Transverse colon (tissue), 4 donors: ENCODE data around the gene GTF2H3. TPM values are rescaled to one million over a fixed set of nuclear protein-coding genes. Genes with fewer than 3 reads are reported as not detected.

Experiments
- DNase-seq: peaks from one replicate; pipeline ENCODE4 v3.0.0-alpha.2; 2019
- H3K27ac ChIP-seq, 4 donors: fragments of 200-600 bp; sonication (generic); 2 replicates each; pipeline ENCODE4 v1.5.1; 2016 to 2018; ENCODE audit warnings: inconsistent platforms in 4 of 4
- H3K27me3 ChIP-seq: fragments of 200-600 bp; sonication (generic); 2 replicates; pipeline ENCODE4 v1.5.1; 2017; ENCODE audit warnings: inconsistent platforms
- H3K36me3 ChIP-seq, 4 donors: fragments of 200-600 bp; sonication (generic); 2 replicates each; pipeline ENCODE4 v1.5.1; 2017 to 2019; ENCODE audit warnings: inconsistent platforms in 4 of 4
- H3K4me1 ChIP-seq, 4 donors: fragments of 200-600 bp; sonication (generic); 2 replicates each; pipeline ENCODE4 v1.5.1; 2017 to 2020; ENCODE audit warnings: inconsistent platforms in 4 of 4
- H3K4me3 ChIP-seq, 4 donors: fragments of 200-600 bp; sonication (generic); 1 replicate in 1 of 4; 2 replicates in 3 of 4; pipeline versions ENCODE4 v1.5.1 to v1.6.1; 2017 to 2019; ENCODE audit warnings: inconsistent platforms in 4 of 4
- H3K9me3 ChIP-seq, 2 donors: fragments of 200-600 bp; sonication (generic); 2 replicates each; pipeline ENCODE4 v1.5.1; 2017 to 2019; ENCODE audit warnings: inconsistent platforms in 2 of 2
- EP300 ChIP-seq: sonication (generic); formaldehyde crosslinking; IDR thresholded peaks from one replicate; pipeline ENCODE4 v1.6.1; 2017; ENCODE audit warnings: antibody characterized with exemption, low read depth
- POLR2A ChIP-seq: fragments of 450-650 bp; IDR thresholded peaks from one replicate; pipeline ENCODE4 v1.6.1; 2016; ENCODE audit warnings: antibody characterized with exemption, mild to moderate bottlenecking, moderate library complexity
- POLR2AphosphoS5 ChIP-seq, 3 donors: sonication (generic); formaldehyde crosslinking; IDR thresholded peaks; one replicate each; pipeline ENCODE4 v1.6.1; 2016; ENCODE audit warnings: antibody characterized with exemption in 3 of 3
- WGBS, 2 donors: methylation state at CpG; one replicate each; pipeline ENCODE4 v1.1.5; 2018; ENCODE audit warnings: low coverage in 1 of 2; 5-methylcytosine and 5-hydroxymethylcytosine counted together
- in situ Hi-C, 4 donors: fragments of 200-750 bp; cut with MboI; loops; one replicate each; pipeline versions ENCODE4 v1.15.0 to v1.15.1; 2017; ENCODE audit warnings: low sequenced_read_pairs in 3 of 4, low pct_ligation_motif_present in 1 of 4, low pct_unique_long_range_greater_than_20kb in 1 of 4
- intact Hi-C: fragments of 100-400 bp; cut with DNase I; formaldehyde crosslinking; loops from one replicate; pipeline ENCODE4 v1.15.1; 2023; ENCODE audit warnings: low total_unique reads
- total RNA-seq, 4 donors: library from RNA; depleted of rRNA; stranded (reverse); fragments of >200 nt; gene quantifications; one replicate each; pipeline ENCODE4 v1.1.0, GENCODE V29; 2016
- TF ChIP-seq, protein P1 (sequence below), 5 experiments: fragments of 200-600 bp in 3 of 5; fragments of 450-650 bp in 2 of 5; sonication (generic) in 3 of 5; IDR thresholded peaks; 1 replicate in 2 of 5; 2 replicates in 3 of 5; pipeline ENCODE4 v1.5.1; 2016 to 2017; ENCODE audit warnings: antibody characterized with exemption in 5 of 5, inconsistent platforms in 3 of 5, mild to moderate bottlenecking in 2 of 5, moderate library complexity in 1 of 5

The GTF2H3 gene
- total RNA-seq, 4 donors from 2014 or later = 2.6 to 14.3 (median 11.6) TPM

DNA sequence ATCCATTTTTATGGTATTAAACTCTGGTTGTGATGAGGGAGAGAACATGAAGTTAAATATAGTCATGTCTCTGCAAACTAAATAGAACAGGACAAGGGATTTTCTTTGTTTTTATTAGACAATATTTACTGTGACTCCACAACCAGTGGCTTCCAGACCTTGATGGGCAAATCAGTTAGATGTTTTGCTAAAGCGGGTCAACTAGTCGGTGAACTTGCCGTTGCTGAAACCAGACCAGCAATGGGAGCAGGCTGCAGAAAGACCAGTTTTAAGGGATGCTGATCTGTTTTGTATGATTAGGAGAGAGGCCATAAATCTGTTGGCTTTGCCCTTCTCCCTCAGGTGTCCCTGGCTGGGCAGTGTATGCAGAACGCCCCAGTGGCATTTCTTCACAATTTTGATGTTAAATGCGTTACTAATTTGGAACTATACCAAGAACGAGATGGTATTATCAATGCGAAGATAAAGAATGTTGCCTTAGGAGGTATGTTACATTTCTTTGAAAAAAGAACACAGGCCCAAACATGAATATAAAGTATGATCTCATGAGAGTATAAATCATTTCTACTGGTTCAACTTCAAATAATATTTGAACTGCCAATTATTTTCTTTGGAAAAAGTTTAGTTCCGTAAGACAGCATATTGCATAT is 56.7 kb downstream of the GTF2H3 start:
- WGBS, 2 donors = 94 to 96% methylated on average over 5 to 8 of the region's 8 CpGs
- in situ Hi-C loops (no loop called here), intact Hi-C loops (no loop called here)
- Histone ChIP-seq H3K36me3 (peaks cover 0 to 3% (median 0%) of the 10 kb centered on the region in 4 donors), H3K4me3 (no peak overlapping the region), H3K9me3 (no peaks in the 10 kb centered on the region), H3K27me3 (no peaks in the 10 kb centered on the region), H3K27ac (no peak overlapping the region), H3K4me1 (no peaks in the 10 kb centered on the region)
- DNase-seq = no peak
- TF ChIP-seq POLR2A (no peak), EP300 (no peak), POLR2AphosphoS5 (IDR thresholded peaks at IDR 0.05) (no peak)
- TF ChIP-seq, protein P1, sequence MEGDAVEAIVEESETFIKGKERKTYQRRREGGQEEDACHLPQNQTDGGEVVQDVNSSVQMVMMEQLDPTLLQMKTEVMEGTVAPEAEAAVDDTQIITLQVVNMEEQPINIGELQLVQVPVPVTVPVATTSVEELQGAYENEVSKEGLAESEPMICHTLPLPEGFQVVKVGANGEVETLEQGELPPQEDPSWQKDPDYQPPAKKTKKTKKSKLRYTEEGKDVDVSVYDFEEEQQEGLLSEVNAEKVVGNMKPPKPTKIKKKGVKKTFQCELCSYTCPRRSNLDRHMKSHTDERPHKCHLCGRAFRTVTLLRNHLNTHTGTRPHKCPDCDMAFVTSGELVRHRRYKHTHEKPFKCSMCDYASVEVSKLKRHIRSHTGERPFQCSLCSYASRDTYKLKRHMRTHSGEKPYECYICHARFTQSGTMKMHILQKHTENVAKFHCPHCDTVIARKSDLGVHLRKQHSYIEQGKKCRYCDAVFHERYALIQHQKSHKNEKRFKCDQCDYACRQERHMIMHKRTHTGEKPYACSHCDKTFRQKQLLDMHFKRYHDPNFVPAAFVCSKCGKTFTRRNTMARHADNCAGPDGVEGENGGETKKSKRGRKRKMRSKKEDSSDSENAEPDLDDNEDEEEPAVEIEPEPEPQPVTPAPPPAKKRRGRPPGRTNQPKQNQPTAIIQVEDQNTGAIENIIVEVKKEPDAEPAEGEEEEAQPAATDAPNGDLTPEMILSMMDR (IDR thresholded peaks at IDR 0.05) = no peak

DNA sequence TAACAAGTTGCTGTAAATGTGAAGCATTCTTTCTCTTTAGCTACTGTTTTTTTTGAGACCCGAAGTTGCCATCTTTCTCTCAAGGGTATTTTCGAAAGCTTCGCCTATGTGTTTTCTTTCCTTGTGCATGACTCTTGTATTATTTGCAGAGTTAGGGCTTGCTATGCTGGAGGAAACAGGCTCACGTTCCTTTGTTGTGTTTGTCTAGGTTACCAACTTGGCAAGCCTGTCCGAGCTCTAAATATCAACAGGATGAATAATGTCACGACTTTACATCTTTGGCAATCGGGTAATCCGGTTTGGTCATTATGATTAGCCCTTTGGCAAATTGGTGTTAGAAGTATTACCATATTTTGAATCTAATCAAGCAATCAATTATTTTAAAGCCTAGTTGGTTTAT is 62.6 kb downstream of the GTF2H3 start:
- H3K27me3 ChIP-seq = no peaks in the 10 kb centered on the region
- in situ Hi-C loops (no loop called here), intact Hi-C loops (no loop called here)
- H3K4me1 ChIP-seq = no peaks in the 10 kb centered on the region
- H3K4me3 ChIP-seq = no peak overlapping the region
- no peak for DNase-seq
- peaks cover 0 to 6% (median 0%) of the 10 kb centered on the region in 4 donors for H3K36me3 ChIP-seq
- TF ChIP-seq, protein P1 (IDR thresholded peaks at IDR 0.05) = no peak
- TF ChIP-seq POLR2A (no peak), POLR2AphosphoS5 (IDR thresholded peaks at IDR 0.05) (no peak), EP300 (no peak)
- no peak overlapping the region for H3K27ac ChIP-seq
- 56 to 81% methylated on average over 8 of the region's 8 CpGs for WGBS, 2 donors
- H3K9me3 ChIP-seq = no peaks in the 10 kb centered on the region

DNA sequence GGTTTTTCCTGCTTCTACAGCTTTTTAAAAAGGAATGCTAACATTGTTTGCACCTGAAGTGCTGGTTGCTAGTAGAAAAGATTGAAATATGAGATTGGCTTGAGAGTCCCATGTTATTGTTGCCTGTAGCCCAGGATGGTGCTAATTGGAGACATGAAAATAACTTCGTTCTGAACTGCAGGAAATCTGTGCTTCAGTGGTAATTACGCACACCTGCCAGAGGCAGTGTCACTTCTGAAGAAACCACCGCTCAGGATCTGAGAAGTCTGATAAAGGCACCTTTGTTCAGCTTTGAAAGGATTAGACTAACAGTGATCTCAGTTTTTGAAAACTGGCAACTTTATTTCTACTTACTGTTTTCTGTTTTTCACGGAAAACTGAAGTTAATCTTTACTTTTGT is 63.0 kb downstream of the GTF2H3 start:
- Histone ChIP-seq H3K36me3 (peaks cover 0 to 6% (median 0%) of the 10 kb centered on the region in 4 donors), H3K27ac (no peak overlapping the region), H3K4me1 (no peaks in the 10 kb centered on the region), H3K27me3 (no peaks in the 10 kb centered on the region), H3K4me3 (no peak overlapping the region), H3K9me3 (no peaks in the 10 kb centered on the region)
- in situ Hi-C loops = no loop called here
- TF ChIP-seq, protein P1 (IDR thresholded peaks at IDR 0.05) = no peak
- TF ChIP-seq POLR2A = no peak
- no peak for TF ChIP-seq POLR2AphosphoS5 (IDR thresholded peaks at IDR 0.05)
- TF ChIP-seq EP300 = no peak
- WGBS, 2 donors = 20 to 65% methylated on average over 1 to 4 of the region's 4 CpGs
- intact Hi-C loops = no loop called here
- DNase-seq = no peak

DNA sequence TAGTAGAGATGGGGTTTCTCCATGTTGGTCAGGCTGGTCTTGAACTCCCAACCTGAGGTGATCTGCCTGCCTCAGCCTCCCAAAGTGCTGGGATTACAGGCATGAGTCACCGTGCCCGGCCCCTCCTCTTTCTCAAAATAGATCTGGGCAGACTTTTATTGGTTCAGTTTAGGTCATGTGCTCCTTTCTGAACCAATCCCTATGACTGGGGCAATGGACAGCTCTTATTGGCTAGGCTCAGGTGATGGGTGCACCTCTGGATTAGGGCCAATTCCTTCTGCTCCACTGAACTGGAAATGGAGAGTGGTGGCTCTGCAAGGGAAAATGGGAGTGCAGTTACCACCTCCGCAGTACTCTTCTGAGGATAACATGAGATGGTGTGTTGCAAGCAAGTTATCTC is 72.3 kb downstream of the GTF2H3 start:
- Histone ChIP-seq H3K4me1 (no peaks in the 10 kb centered on the region), H3K27ac (no peak overlapping the region), H3K36me3 (no peaks in the 10 kb centered on the region), H3K27me3 (no peaks in the 10 kb centered on the region), H3K4me3 (no peak overlapping the region), H3K9me3 (no peaks in the 10 kb centered on the region)
- no peak for DNase-seq
- WGBS, 2 donors = 68 to 83% methylated on average over 1 to 3 of the region's 3 CpGs
- in situ Hi-C loops (no loop called here), intact Hi-C loops (no loop called here)
- TF ChIP-seq POLR2A (no peak), POLR2AphosphoS5 (IDR thresholded peaks at IDR 0.05) (no peak), EP300 (no peak)
- TF ChIP-seq, protein P1 (IDR thresholded peaks at IDR 0.05) = no peak
